ENCODE results near the gene LCN1.
"Not testable (repeated sequence)": the region's sequence is repeated elsewhere in the genome, so short reads cannot be mapped to it uniquely, and the experiment has no call there.

The LCN1 gene

DNA sequence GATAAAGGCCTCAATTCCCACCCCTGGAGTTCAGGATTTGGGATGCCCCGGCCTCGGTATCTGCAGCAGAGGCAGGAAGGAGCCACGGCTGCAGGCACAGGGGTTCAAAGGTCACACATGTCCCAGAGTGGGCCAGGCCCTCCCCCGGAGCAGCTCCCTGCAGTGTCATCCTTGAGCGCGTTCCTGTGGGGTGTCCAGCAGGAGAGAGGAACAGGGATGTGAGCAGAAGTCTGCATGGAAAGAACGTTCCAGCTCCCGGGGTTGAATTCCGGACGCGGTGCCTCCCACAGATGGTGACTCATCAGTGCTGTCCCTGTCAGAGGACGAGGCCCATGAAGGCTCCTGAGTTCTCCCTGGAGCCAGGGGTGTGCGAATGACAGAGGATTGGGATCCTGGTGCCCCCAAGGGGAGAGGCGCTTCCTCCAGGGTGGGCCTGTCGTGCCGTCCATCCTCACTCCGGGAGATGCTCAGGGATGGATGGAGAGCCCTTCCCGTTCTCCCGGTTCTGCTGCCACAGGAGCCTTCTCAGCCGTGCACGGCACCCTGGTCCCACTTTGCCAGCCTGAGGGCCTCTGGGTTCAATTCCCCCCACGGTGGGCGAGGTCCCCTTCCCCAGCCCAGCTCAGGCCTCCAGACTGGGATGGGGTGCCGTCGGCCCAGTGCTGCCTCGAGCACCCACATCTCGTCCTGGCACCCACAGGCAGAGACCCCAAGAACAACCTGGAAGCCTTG lies 3.1 kb downstream of the LCN1 start:
- DNase-seq = no peak

DNA sequence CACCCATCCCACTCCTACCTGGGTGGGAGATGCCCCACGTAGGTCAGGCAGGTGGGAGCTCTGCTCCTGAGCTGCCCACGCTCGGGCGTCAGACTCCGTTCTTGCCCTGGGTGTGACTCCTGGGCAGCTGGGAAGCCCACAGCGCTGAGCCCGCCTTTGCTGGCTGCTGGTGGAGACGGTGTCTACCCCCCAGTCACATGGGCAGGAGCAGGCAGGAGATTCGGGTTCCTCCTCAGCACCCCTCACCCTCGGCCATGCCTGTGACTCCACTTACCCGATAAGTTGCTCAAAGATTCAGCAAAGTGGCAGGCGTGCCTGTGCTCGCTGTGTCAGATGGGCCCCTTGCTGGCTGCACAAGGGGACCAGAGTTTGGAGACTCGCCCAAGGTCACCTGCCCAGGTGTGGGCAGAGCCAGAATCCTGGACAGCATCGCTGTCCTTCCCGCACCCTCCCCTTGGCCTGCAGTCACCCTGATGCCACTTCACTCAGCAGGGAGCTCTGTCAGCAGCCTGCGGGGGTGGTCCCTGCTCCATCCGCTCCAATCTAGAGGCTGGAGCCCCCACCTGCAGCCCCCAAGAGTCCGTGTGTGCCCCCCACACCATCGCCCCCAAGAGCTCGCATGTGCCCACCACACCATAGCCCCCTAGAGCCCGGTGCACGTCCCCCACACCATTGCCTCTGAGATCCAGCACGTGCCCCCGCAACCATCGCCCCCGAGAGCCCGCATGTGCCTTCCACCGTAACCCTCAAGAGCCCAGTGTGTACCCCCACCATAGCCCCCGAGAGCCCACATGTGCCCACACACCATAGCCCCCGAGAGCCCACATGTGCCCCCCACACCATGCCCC lies 4.2 kb downstream of the LCN1 start:
- no peak for DNase-seq

DNA sequence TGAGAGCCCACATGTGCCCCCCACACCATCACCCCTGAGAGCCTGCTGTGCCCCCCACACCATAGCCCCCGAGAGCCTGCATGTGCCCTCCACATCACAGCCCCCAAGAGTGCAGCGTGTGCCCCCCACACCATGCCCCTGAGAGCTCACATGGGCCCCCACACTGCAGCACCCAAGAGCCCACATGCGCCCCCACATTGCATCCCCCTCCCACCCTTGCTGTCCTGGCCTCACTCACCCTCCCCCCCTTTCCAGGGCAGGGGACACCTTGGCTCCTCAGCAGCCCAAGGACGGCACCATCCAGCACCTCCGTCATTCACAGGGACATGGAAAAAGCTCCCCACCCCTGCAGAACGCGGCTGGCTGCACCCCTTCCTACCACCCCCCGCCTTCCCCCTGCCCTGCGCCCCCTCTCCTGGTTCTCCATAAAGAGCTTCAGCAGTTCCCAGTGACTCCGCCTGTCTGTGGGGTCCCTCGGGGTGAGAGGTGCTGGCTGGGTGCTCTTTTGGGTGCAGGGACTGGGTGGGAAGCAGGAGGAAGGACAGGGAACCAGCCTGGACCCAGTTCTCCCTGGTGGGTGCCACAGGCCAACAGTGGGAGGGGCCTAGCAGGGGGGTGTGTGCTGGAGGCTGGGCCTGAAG lies 5.0 kb downstream of the LCN1 start:
- no peak for DNase-seq

DNA sequence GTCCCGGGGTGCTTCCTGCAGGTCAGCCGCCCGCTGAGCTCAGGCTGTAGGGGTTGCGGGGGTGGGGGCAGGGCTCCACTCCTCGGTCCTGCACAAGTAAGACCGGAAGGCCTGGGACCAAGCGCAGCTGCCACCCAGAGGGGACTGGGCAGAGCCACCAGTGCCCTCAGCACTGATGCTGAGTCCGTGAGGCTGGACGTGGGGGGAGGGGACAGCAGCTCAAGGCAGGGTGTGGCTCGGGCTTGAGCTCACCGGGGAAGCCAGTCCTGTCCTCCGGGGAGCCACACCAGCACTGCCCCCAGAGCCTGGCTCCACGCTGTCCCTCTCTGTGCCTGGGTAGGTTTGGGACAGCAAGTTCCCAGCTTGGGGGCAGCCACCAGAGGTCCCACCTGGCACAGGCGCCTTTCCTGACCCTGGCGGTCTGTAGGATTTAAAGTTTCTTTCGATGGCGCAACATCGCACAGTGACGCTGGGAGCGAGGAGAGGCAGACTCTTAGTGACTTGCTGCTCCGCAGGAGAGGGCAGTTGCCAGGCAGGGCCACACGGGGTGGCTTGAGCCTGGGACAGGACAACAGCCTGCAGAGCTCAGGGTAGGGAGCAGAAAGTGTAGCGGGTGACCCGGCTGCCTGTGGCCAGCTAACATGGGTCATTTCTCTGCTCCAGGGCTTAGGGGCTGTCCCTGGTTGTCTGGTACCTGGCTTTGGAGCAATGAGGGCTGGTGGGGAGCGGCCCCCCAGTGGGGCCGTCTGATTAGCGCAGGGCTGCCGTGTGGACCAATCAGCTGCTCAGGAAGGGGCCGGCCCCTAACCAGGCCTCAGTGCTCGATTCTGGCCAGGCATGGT lies 5.7 kb downstream of the LCN1 start:
- no peak for DNase-seq

DNA sequence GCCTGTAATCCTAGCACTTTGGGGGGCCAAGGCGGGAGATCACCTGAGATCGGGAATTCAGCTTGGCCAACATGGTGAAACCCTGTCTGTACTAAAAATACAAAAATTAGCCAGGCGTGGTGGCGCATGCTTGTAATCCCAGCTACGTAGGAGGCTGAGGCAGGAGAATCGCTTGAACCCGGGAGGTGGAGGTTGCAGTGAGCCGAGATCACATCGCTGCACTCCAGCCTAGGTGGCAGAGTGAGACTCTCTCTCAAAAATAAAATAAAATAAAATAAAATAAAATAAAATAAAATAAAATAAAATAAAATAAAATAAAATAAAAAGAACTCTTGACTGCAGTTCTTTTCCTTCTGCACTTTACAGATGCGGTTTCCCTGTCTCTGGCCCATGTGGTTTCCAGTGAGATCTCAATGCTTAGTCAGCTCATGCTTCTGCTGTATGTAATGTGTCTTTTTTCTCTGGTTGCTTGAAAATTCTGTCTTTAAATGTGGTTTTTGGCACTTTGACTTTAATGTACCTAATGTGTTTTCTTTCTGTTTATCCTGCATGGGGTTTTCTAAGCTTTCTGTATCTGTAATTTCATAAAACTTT lies 7.7 kb downstream of the LCN1 start:
- not testable (repeated sequence) for DNase-seq

DNA sequence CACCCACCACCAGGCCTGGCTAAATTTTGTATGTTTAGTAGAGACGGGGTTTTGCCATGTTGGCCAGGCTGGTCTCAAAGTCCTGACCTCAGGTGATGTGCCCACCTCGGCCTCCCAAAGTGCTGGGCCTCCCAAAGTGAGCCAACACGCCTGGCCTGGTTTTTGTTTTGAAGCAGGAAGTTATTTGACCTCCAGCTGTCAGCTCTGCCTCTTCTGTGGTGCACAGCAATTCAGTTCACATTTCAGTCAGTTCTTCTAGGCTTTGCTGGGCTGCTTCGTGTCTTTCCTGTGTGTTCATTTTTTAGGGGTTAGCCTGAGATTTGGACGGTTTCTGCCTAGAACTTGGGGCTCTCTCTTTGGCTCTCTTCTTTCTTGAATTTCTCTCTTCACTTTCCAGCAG lies 8.9 kb downstream of the LCN1 start:
- no peak for DNase-seq

DNA sequence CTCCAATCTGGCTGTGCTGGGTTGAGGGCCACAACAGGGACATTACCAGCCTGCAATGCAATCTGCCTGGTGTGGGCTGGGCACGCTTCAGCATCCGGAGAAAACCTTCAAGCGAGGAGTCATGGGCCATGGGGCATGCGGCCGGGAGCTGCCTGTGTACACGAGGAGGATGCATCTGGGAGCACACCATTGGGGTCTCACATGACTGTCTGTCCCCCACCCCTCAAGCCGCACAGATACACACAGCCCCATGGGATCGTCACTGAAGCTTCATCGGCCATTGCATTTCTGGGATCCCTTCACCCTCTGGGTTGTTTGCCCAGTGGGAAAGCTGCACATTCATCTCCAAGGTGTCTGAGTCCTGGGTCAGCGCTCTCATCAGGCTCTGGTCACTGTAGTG lies 9.9 kb downstream of the LCN1 start:
- no peak for DNase-seq

DNA sequence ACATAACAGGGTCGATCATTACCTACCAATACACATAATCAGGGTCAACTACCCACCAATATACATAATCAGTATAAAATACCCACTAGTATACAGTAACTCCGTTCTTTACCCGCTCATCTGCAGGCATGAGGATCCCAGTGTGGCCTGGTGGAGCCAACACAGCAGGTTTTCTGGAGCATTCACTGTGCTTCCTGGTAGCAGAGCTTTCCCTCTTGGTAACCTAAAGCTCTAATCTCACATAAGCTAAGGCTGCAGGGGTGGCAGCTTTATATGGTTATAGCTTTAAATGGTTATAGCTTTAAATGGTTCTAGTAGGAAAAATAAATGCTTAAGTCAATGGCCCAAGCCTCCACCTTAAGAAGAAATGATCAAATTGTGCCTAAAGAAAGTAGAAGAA lies 11.9 kb downstream of the LCN1 start:
- no peak for DNase-seq

DNA sequence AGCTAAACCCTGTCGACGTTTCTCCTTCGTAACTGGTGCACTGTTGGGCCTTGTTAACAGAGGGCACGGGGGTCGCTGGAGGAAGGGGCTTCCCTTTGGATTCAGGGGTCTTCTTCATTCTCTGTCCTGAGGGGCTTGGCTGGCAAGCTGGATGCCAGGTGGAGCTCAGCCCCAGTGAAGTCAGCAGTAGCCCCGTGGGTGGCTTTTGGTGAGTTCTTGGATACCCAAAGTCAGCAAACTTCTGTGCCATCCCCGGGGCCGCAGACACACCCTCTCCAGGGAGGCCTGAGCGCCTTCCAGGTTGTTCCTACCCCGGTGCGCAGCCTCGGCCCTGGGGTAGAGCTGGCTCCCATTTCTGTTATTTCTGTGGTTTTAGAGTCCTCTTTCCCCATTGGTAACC lies 12.4 kb downstream of the LCN1 start:
- DNase-seq = no peak

DNA sequence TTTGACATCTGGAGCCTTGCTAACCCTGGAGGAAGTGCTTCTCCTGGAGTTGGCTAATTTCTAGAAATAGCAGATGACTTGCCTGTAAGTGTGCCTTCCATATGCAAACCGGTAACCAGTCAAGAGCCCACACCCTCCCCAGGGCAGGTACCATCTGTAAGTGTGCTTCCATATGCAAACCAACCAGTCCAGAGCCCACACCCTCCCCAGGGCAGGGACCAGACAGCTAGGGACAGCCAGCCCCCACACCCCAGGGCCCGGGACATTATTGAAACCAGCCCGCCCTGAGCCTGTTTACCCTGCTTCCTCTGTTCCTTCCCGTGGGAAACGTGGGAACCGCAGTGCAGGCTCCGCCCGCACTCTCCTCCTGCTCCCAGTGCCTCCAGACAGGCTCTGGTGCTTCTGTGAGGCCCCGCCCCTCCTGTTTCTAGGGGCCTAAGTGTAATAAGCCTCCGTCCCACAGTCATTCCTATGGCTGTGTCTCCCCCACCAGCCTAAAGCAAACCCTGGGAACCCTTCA lies 13.0 kb downstream of the LCN1 start:
- not testable (repeated sequence) for DNase-seq

DNA sequence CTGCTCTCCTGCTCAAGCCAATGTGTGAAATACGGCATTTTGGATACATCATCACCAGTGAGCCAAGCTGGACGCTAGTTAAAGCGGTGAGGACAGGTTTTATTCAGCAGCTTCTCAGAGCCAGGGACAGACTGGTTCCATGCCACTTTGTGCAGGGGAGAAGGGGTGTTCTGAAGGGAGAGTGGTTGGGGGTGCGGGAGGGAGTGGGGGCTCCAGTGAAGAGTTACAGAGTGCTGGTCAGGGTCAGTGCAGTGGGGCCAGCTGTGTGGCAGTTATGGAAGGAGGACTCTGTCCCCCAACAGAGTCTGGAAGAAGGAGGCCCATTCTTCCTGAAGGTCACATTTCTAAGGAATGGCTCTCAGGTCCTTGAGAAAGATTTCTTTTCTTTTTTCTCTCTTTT lies 13.6 kb downstream of the LCN1 start:
- not testable (repeated sequence) for DNase-seq

DNA sequence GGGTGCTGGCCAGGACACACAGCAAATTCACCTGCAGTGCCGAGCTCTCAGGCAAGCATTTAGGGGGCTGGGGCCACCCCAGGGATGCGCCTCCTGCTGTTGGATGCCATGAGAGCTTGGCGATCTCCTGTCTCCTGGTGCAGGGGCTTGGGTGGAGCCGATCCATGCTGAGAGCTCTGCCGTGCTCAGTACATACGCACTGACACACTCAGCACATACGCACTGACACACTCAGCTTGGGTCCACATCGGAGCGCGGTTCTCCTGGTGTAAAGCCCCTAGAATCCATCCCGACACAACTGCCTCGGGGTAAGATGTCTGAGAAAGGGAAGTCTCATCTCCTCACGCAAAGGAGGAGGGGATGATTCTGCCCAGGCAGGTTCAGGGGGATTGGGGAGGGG lies 14.4 kb downstream of the LCN1 start:
- DNase-seq = not testable (repeated sequence)

DNA sequence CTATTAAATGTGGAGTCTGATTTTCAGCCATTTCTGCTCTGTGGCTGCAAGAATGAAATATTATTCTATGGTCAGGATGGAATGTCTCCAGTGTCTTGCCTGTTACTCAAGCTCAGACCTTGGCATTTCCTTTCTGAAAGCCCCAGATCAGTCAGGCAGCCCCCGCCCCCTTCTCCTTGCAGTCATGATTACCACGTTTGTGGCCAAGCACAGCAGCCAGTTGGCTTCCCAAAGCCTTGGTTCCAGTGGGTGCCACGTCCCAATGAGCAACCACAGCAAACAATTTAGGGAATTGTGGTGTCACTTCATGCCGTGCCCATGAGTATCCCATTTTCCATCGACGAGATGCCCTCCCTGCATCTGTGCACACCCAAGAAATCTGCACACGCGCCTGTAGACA lies 15.0 kb downstream of the LCN1 start:
- DNase-seq = no peak

DNA sequence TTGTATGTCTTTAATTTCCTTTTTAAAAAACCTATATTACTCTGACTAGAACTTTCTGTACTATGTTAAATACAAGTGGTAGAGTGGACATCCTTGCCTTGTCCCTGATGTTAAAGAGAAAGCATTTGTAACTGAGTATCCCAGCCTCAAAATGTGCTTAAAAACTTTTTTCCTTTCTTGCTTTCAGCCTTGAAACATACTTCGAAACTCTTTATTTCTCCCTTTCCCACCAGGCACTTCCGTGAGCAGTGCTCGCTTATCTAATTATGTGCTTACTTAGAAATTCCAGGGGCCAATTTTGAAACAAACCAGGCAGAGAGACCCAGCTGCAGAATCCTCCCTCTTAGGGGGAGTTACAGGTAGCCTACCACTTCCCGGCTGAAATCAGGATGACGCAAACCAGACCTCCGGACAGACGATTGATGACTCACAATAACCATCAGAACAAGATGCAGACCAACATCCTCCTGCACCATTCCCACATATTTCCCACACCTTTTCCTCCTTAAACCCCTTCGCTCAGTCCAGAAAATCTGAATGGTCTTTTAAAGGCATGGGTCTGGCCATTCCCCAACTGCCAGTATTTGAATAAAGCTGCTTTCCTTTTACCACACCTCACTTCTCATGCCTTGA lies 22.1 kb downstream of the LCN1 start:
- DNase-seq = not testable (repeated sequence)

DNA sequence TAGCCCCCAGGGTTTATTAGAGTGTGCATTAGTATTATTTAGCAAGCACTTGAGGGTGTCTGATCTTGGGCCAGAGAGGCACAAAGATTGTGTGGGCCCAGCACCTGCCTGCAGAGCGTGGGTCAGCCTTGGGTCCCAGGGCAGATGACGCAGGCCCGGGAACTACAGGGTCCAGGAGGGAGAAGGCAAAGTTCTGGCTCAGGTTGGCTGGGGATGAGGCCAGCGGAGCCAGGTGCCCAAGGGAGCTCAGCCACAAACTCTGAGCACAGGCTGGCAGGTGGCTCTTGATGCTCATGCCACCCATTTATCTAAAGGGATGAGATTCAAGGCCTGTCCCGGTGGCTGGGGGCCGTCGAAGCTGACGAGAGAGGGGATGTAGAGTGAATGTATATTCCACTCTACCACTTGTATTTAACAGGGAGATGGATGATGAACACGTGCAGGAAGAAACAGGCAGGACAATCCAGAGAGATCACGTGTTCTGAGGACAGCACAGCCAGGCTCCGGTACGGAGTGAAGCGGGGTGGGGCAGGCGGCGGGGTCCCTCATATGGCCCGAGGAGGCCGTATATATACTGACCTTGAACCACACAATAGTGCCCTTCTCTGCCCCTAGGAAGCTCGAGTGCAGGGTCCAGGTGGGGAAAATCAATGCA lies 23.9 kb downstream of the LCN1 start:
- DNase-seq = no peak

DNA sequence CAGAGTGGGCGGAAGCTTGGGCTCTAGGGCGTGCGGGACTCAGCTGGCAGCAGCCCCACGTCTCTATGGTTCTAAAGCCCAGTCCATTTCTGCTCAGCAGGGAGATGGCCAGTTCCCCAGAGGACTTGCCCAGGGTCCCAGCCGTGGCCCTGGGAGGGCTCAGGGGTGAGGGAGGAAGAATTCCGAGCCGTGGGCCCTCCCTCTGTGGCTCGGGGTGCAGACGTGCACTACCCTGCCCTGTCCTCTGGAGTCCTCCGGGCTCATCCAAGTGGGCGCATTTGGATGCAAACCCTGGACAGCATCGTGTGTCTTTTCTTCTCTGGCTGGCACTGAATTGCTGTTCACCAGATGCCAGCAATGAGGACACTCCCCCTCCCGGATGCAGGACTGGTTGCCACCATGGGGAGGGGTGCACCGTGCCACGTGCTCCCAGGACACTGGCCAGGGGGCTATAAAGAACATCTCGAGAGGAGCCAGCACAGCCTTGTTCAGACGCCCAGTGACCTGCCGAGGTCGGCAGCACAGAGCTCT lies 24.5 kb downstream of the LCN1 start, which contains the start of gene OBP2A:
TSS of gene OBP2A (plus strand) at position 481 of the 531 bp plus-strand sequence. CDS start 55 bp downstream, outside the sequence.
- DNase-seq = not testable (repeated sequence)

DNA sequence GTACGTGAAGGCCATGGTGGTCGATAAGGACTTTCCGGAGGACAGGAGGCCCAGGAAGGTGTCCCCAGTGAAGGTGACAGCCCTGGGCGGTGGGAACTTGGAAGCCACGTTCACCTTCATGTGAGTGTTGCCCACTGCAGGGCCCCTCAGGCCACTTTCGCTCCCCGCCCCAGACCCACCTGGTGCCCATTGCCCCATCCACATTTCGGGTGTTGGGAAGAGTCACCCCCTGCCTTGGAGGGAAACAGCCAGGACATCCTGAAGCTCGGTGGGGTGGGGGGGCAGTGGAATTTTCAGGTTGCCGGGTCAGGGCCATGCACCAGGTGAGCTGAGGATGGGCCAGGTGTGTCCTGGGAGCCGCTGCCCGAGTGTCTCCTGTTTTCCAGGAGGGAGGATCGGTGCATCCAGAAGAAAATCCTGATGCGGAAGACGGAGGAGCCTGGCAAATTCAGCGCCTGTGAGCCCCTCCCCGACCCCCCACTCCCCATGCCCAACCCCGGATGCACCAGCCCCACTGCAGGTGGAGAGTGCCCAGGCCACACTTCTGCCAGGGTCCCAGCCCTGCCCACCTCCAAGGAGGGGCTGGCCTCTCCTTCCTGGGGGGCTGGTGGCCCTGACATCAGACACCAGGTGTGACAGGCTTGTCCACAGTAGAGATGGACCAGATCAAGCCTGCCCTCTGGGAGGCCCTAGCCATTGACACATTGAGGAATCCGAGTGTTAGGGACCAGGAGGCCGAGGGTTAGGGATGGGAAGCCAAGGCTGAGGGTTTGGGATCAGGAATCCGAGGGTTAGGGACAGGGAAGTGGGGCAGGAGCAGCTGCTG lies 25.8 kb downstream of the LCN1 start:
- not testable (repeated sequence) for DNase-seq

DNA sequence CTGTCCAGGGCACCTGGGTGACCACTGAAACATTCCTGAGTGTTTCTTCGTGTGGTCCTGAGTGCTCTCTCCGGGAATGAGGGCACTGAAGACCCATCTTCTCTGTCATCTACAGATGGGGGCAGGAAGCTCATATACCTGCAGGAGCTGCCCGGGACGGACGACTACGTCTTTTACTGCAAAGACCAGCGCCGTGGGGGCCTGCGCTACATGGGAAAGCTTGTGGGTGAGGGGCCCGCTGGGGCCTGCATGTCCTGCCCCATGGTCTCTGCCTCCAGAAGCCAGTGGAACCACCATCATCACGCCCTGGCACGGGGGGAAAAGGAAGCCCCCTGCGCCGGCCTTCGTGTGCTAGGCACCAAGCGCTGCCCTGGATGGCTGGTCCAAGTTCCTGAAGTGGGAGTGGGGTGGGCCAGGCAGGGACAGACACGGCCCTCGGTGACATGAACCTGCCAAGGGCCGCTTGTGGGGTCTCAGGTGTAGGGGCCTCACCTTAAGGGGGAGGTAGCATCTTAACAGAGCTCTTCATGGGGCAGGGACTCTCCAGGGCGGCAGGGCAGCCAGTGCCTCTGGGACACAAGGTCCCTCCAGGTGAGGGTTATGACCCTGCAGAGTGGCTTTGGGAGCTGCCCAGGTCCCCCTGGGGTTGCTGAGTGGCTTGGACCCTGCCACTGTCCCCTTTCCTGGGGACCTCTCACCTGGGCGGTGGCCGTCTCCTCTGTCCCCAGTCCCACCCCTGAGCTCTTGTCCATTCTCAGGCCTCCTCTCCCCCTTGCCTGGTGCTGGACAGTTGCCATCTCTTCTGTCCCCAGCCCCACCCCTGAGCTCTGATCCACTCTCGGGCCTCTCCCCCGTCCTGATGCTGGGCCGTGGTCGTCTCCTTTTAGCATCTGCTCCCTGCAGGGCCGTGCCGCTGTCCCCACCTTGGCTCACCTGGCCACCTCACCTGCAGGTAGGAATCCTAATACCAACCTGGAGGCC lies 26.8 kb downstream of the LCN1 start:
- DNase-seq = no peak

Data from NCI-H1694 (cell line).